Ovary (tissue), 9 donors: ENCODE results near the gene RBKS. TPM values are rescaled to one million over a fixed set of nuclear protein-coding genes. Genes with fewer than 3 reads are reported as not detected.
"Not testable (repeated sequence)": the region's sequence is repeated elsewhere in the genome, so short reads cannot be mapped to it uniquely, and the experiment has no call there.

ENCODE experiments used
- DNase-seq, 5 donors: peaks; one replicate each; pipeline ENCODE4 v3.0.0-alpha.2; 2019 to 2020
- H3K27ac ChIP-seq, 2 donors: fragments of 200-600 bp; one replicate each; pipeline versions ENCODE4 v1.5.1 to v1.8.0; 2019 to 2022
- H3K27me3 ChIP-seq: fragments of 200-600 bp; one replicate; pipeline ENCODE4 v1.8.0; 2022
- H3K36me3 ChIP-seq: fragments of 200-600 bp; sonication (generic); one replicate; pipeline ENCODE4 v1.5.1; 2019
- H3K4me1 ChIP-seq: one replicate; pipeline ENCODE4 v1.8.1; 2013; ENCODE audit warnings: mild to moderate bottlenecking, moderate library complexity; ENCODE audit not compliant: insufficient read depth
- H3K4me3 ChIP-seq: fragments of 200-600 bp; sonication (generic); one replicate; pipeline ENCODE4 v1.5.1; 2017
- H3K9me3 ChIP-seq, 2 donors: fragments of 200-600 bp in 1 of 2; sonication (generic) in 1 of 2; one replicate each; pipeline versions ENCODE4 v1.5.1 to v1.8.1; 2013 to 2019; ENCODE audit warnings: mild to moderate bottlenecking in 1 of 2, moderate library complexity in 1 of 2
- EP300 ChIP-seq: sonication (generic); formaldehyde crosslinking; IDR thresholded peaks from one replicate; pipeline ENCODE4 v1.6.1; 2017; ENCODE audit warnings: antibody characterized with exemption
- POLR2A ChIP-seq: fragments of 450-650 bp; IDR thresholded peaks from one replicate; pipeline ENCODE4 v1.6.1; 2017; ENCODE audit warnings: antibody characterized with exemption, mild to moderate bottlenecking, moderate library complexity
- whole genome bisulfite sequencing, 3 donors: extraction: QIAGEN DNeasy Blood & Tissue Kit in 1 of 3; methylation state at CpG; one replicate each; pipeline versions ENCODE4 v1.1.5 to v1.1.7; 2013 to 2017; 5-methylcytosine and 5-hydroxymethylcytosine counted together
- intact Hi-C, 4 donors: fragments of 100-400 bp; cut with DNase I; formaldehyde crosslinking; loops; one replicate each; pipeline versions ENCODE4 v1.11.0 to v1.15.1; 2022 to 2023
- polyA plus RNA-seq, 2 donors: library from polyadenylated mRNA; stranded (reverse); fragments of 200-250 nt in 1 of 2; fragments of 350-450 nt in 1 of 2; fragmentation: Illumina TruSeq in 1 of 2; extraction: RNeasy Lipid Tissue Mini Kit (QIAGEN cat#74804) in 1 of 2; gene quantifications; one replicate each; pipeline ENCODE4 v1.2.3, GENCODE V29; 2013 to 2014
- total RNA-seq, 7 donors: library from RNA; depleted of rRNA in 2 of 7; stranded (reverse); fragments of >200 nt in 2 of 7; fragmentation: NEBNext Ultra II Directional in 3 of 7; extraction: Animal tissue kit (Norgen Biotek cat#: 25700) in 3 of 7; gene quantifications; one replicate each; pipeline versions ENCODE4 v1.1.0 to v1.2.4, GENCODE V29; 2016 to 2023
- TF ChIP-seq, protein P1 (sequence below), 3 donors: fragments of 450-650 bp in 2 of 3; fragments of 200-600 bp in 1 of 3; IDR thresholded peaks; one replicate each; pipeline versions ENCODE4 v1.5.1 to v1.8.0; 2016 to 2022; ENCODE audit warnings: antibody characterized with exemption in 3 of 3, mild to moderate bottlenecking in 1 of 3
- donor health status: DM: no; HTN: no; CAD: no; lungs with moderate emphysema.
- donor health status: DM: no; HTN: no; CAD: no.
- donor health status: Bipolar disorder and iron deficiency.
- donor health status: DM: yes; HTN: yes; CAD: no.
- donor health status: DM: no; HTN: no; CAD: no.
- donor health status: DM: yes; HTN: yes; CAD: no.

The RBKS gene
- total and polyA plus RNA-seq, 9 donors = 1.9 to 32.9 (median 4.0) TPM

DNA sequence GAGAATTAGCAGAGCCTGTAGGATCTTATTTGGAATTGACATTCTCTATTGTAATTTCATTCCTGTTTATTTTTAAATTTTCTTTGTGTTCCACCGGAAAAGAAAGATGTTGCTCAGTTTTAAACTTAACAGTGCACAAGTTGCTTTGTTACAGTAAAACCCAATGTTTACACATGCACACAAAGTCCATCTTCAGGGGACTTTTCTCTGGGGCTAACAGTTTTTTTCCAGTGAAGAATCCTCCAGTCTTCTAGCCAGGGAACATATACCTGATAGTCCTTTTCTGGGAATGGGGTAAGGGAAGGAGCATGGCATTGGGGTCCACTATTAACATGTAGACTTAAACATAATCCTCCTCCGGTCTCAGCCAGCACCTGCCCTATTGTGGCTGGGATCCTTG, 143.9 kb downstream of the RBKS start:
- Histone ChIP-seq H3K36me3 (no peaks in the 10 kb centered on the region), H3K4me3 (no peak overlapping the region), H3K9me3 (no peaks in the 10 kb centered on the region), H3K4me1 (no peaks in the 10 kb centered on the region), H3K27me3 (no peaks in the 10 kb centered on the region), H3K27ac (no peak overlapping the region)
- TF ChIP-seq, protein P1, sequence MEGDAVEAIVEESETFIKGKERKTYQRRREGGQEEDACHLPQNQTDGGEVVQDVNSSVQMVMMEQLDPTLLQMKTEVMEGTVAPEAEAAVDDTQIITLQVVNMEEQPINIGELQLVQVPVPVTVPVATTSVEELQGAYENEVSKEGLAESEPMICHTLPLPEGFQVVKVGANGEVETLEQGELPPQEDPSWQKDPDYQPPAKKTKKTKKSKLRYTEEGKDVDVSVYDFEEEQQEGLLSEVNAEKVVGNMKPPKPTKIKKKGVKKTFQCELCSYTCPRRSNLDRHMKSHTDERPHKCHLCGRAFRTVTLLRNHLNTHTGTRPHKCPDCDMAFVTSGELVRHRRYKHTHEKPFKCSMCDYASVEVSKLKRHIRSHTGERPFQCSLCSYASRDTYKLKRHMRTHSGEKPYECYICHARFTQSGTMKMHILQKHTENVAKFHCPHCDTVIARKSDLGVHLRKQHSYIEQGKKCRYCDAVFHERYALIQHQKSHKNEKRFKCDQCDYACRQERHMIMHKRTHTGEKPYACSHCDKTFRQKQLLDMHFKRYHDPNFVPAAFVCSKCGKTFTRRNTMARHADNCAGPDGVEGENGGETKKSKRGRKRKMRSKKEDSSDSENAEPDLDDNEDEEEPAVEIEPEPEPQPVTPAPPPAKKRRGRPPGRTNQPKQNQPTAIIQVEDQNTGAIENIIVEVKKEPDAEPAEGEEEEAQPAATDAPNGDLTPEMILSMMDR (IDR thresholded peaks at IDR 0.05) = no peak
- TF ChIP-seq EP300 (no peak), POLR2A (no peak)
- DNase-seq = no peak
- intact Hi-C loops = no loop called here
- 61 to 70% (median 64%) methylated on average over 2 of the region's 2 CpGs for WGBS, 3 donors

DNA sequence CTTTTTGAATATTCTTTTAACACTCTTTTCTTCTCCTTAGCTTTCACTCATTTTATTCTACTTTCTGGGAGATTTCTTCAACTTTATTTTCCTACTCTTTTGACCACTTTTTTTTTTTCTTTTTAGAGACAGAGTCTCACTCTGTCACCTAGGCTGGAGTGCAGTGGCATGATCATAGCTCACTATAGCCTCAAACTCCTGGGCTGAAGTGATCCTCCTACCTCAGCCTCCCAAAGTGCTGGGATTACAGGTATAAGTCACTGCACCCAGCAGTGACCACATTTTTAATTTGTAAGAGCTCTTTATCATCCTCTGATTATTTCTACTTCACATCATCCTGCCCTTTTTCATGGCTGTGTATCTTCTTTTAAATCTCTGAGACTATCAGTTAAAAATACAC, 144.7 kb downstream of the RBKS start:
- H3K36me3 ChIP-seq, DNase-seq, H3K27me3 ChIP-seq, intact Hi-C loops, H3K4me1 ChIP-seq, H3K9me3 ChIP-seq, H3K27ac ChIP-seq, H3K4me3 ChIP-seq: not testable (repeated sequence)

DNA sequence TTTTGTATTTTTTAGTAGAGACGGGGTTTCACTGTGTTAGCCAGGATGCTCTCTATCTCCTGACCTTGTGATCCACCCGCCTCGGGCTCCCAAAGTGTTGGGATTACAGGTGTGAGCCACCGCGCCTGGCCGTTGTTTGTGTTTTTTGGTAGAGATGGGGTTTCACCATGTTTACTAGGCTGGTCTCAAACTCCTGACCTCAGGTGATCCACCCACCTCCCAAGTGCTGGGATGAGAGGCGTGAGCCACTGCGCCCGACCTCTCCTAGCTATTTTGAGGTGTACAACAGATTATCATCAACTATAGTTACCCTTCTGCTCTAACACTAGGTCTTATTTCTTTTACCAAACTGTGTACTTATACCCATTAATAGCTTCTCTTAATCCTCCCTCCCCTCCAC, 147.6 kb downstream of the RBKS start:
- intact Hi-C loops = no loop called here
- WGBS, 3 donors = 91 to 96% (median 92%) methylated on average over 9 of the region's 9 CpGs
- TF ChIP-seq POLR2A (no peak), EP300 (no peak)
- TF ChIP-seq, protein P1 (IDR thresholded peaks at IDR 0.05) = no peak

DNA sequence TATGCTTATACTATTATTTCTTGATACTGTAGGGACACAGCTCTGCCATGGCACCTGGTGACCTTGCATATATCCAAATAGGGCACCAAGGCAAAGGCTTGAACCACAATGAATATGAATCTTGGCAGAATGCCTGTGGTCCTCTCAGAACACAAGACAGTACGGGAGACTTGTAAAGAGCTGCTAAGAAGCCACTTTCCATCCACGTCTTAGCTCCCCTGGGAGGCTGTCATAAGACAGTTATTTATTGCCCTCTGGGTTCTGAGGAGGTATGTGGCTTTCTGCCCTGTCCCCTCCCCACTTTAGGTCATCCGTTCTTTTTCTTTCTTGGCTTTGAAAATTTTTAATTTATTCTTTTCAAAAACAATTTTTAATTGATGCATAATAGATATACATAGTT, 148.5 kb downstream of the RBKS start:
- Histone ChIP-seq H3K27ac (no peak overlapping the region), H3K4me3 (no peak overlapping the region), H3K36me3 (no peaks in the 10 kb centered on the region), H3K9me3 (no peaks in the 10 kb centered on the region), H3K27me3 (no peaks in the 10 kb centered on the region), H3K4me1 (no peaks in the 10 kb centered on the region)
- TF ChIP-seq EP300 = no peak
- no peak for TF ChIP-seq POLR2A
- TF ChIP-seq, protein P1 (IDR thresholded peaks at IDR 0.05) = no peak
- DNase-seq = no peak
- 46 to 57% (median 55%) methylated on average over 3 of the region's 3 CpGs for WGBS, 3 donors
- intact Hi-C loops = no loop called here

More for the DNA sequence above, 147.6 kb downstream of the RBKS start:
- Histone ChIP-seq H3K27ac (no peak overlapping the region), H3K4me1 (no peaks in the 10 kb centered on the region), H3K36me3 (no peaks in the 10 kb centered on the region), H3K27me3 (no peaks in the 10 kb centered on the region), H3K4me3 (no peak overlapping the region), H3K9me3 (no peaks in the 10 kb centered on the region)
- DNase-seq = no peak

DNA sequence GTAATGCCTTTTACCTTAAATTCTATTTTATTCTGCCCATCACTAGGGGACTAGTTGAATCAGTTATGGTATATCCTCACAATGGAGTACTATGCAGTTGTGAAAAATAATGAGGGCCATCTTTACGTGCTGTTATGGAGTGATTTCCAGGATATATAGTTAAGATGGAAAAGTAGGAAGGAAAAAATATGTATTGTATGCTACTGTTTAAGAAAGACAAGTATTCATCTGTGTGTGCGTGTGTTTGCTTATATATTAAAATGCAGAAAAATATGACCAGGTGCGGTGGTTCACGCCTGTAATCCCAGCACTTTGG, 151.2 kb downstream of the RBKS start:
- intact Hi-C loops = no loop called here
- Histone ChIP-seq H3K4me1 (peaks cover 4% of the 10 kb centered on the region), H3K4me3 (no peak overlapping the region), H3K36me3 (no peaks in the 10 kb centered on the region), H3K9me3 (no peaks in the 10 kb centered on the region), H3K27me3 (no peaks in the 10 kb centered on the region), H3K27ac (no peak overlapping the region)
- no peak for DNase-seq
- 94 to 98% (median 95%) methylated on average over 4 of the region's 4 CpGs for WGBS, 3 donors
- TF ChIP-seq EP300 (no peak), POLR2A (no peak)
- TF ChIP-seq, protein P1 (IDR thresholded peaks at IDR 0.05) = no peak
